HCT116 (cell line): ENCODE data around the gene SLC5A2. TPM values are rescaled to one million over a fixed set of nuclear protein-coding genes. Genes with fewer than 3 reads are reported as not detected.

Experiments
- ATAC-seq: fragments of 200-7000 bp; cut with Tn5 transposase; 2 replicates; pipeline ENCODE4 v1.9.1; 2020; ENCODE audit warnings: mild to moderate bottlenecking, moderate library complexity
- BruUV-seq: library from RNA; stranded (reverse); fragments of 400-500 nt; replicated peaks from 2 replicates; lab custom pipeline; 2021; lab: Mats Ljungman, UMichigan
- CTCF ChIA-PET: fragments of 300-600 bp; sonication (Branson Sonifier 250); formaldehyde crosslinking; loops from one replicate; lab custom pipeline; 2021; ENCODE audit warnings: antibody characterized with exemption; lab: Charles Lee
- POLR2A ChIA-PET: fragments of 300-600, 350-600 bp; sonication (Branson Sonifier 250); formaldehyde crosslinking; loops from one replicate; lab custom pipeline; 2021; ENCODE audit warnings: antibody characterized with exemption; lab: Charles Lee
- RAD21 ChIA-PET, 2 experiments: fragments of 300-600 bp; sonication (Branson Sonifier 250); formaldehyde crosslinking; loops; one replicate each; lab custom pipeline; 2023; ENCODE audit warnings: low total read pairs in 2 of 2; ENCODE audit not compliant: uncharacterized antibody in 2 of 2, unreplicated experiment in 2 of 2, low non-redundant PET in 1 of 2; lab: Charles Lee
- DNase-seq: peaks from one replicate; pipeline ENCODE4 v3.0.0-alpha.2; 2010; ENCODE audit warnings: low read depth, low spot score
- H2AFZ ChIP-seq: fragments of 200-600 bp; shearing (Covaris generic), sonication (generic); 2 replicates; pipeline ENCODE4 v1.6.1; 2017; ENCODE audit warnings: low read depth, mixed run types, mixed read lengths, antibody characterized with exemption, low read length; ENCODE audit not compliant: poor library complexity, severe bottlenecking
- H3K27ac ChIP-seq: 2 replicates; pipeline ENCODE4 v1.5.1; 2012; ENCODE audit warnings: low read depth, low read length
- H3K27me3 ChIP-seq: fragments of 200-600 bp; sonication (generic); 2 replicates; pipeline ENCODE4 v1.6.1; 2016; ENCODE audit warnings: mixed run types, low read length, mixed read lengths; ENCODE audit not compliant: insufficient read depth
- H3K36me3 ChIP-seq, 2 experiments: fragments of 200-500 bp in 1 of 2; fragments of 200-600 bp in 1 of 2; sonication (Bioruptor generic) in 1 of 2; sonication (generic) in 1 of 2; 2 replicates each; pipeline versions ENCODE4 v1.5.1 to v1.6.1; 2014 to 2016; ENCODE audit warnings: low read length in 2 of 2, inconsistent platforms in 1 of 2, mixed read lengths in 1 of 2, mixed run types in 1 of 2; ENCODE audit not compliant: insufficient read depth in 2 of 2, control insufficient read depth in 1 of 2
- H3K4me1 ChIP-seq, 2 experiments: fragments of 200-600 bp in 1 of 2; sonication (generic) in 1 of 2; 2 replicates each; pipeline versions ENCODE4 v1.5.1 to v1.6.1; 2012 to 2017; ENCODE audit warnings: low read length in 2 of 2, inconsistent platforms in 1 of 2, mild to moderate bottlenecking in 1 of 2, mixed read lengths in 1 of 2, mixed run types in 1 of 2, moderate library complexity in 1 of 2; ENCODE audit not compliant: insufficient read depth in 2 of 2, control insufficient read depth in 1 of 2
- H3K4me2 ChIP-seq: fragments of 200-600 bp; sonication (generic); 2 replicates; pipeline ENCODE4 v1.6.1; 2017; ENCODE audit warnings: mixed run types, low read length, mixed read lengths
- H3K4me3 ChIP-seq, 2 experiments: fragments of 200-600 bp in 1 of 2; sonication (generic) in 1 of 2; replicated peaks in 1 of 2; 2 replicates each; pipeline ENCODE4 v1.5.1; 2011 to 2016; ENCODE audit warnings: low read length in 2 of 2, control low read depth in 1 of 2, low read depth in 1 of 2, mild to moderate bottlenecking in 1 of 2, mixed read lengths in 1 of 2, mixed run types in 1 of 2
- H3K79me2 ChIP-seq: fragments of 200-600 bp; sonication (generic); 2 replicates; pipeline ENCODE4 v1.6.1; 2017; ENCODE audit warnings: mild to moderate bottlenecking, mixed run types, low read length, moderate library complexity, mixed read lengths; ENCODE audit not compliant: insufficient read depth
- H3K9ac ChIP-seq: fragments of 200-600 bp; sonication (generic); 2 replicates; pipeline ENCODE4 v1.6.1; 2016; ENCODE audit warnings: low read length, mixed read lengths
- H3K9me2 ChIP-seq: fragments of 200-600 bp; sonication (generic), shearing (Covaris generic); 2 replicates; pipeline ENCODE4 v1.6.1; 2017; ENCODE audit warnings: mixed run types, mild to moderate bottlenecking, moderate library complexity; ENCODE audit not compliant: insufficient read depth
- H3K9me3 ChIP-seq, 2 experiments: fragments of 200-500 bp in 1 of 2; fragments of 200-600 bp in 1 of 2; sonication (Bioruptor generic) in 1 of 2; sonication (generic) in 1 of 2; 2 replicates each; pipeline ENCODE4 v1.6.1; 2014 to 2017; ENCODE audit warnings: low read length in 2 of 2, mixed read lengths in 2 of 2, inconsistent platforms in 1 of 2, low read depth in 1 of 2, mild to moderate bottlenecking in 1 of 2, mixed run types in 1 of 2, moderate library complexity in 1 of 2; ENCODE audit not compliant: control insufficient read depth in 1 of 2, insufficient read depth in 1 of 2
- H4K20me1 ChIP-seq: fragments of 200-600 bp; sonication (generic), shearing (Covaris generic); 2 replicates; pipeline ENCODE4 v1.6.1; 2017; ENCODE audit warnings: mixed run types, mild to moderate bottlenecking, moderate library complexity; ENCODE audit not compliant: insufficient read depth
- ATF3 ChIP-seq: IDR thresholded peaks from 2 replicates; pipeline ENCODE4 v1.6.1; 2012
- CBX3 ChIP-seq: IDR thresholded peaks from 2 replicates; pipeline ENCODE4 v1.6.1; 2012; ENCODE audit warnings: low read depth
- CEBPB ChIP-seq: IDR thresholded peaks from 2 replicates; pipeline ENCODE4 v1.6.1; 2012; ENCODE audit warnings: low read depth
- CTCF ChIP-seq, 3 experiments: fragments of 200-600 bp in 1 of 3; sonication (generic) in 1 of 3; IDR thresholded peaks in 2 of 3; conservative IDR thresholded peaks in 1 of 3; 2 replicates each; pipeline ENCODE4 v1.5.1; 2012 to 2017; ENCODE audit warnings: low read depth in 2 of 3, low read length in 2 of 3, antibody characterized with exemption in 1 of 3, borderline replicate concordance in 1 of 3, control low read depth in 1 of 3, mild to moderate bottlenecking in 1 of 3, mixed read lengths in 1 of 3, mixed run types in 1 of 3, moderate library complexity in 1 of 3; ENCODE audit not compliant: insufficient read depth in 1 of 3
- EGR1 ChIP-seq: IDR thresholded peaks from 2 replicates; pipeline ENCODE4 v1.6.1; 2012; ENCODE audit warnings: low read depth
- ELF1 ChIP-seq: IDR thresholded peaks from 2 replicates; pipeline ENCODE4 v1.6.1; 2012; ENCODE audit warnings: low read depth, borderline replicate concordance
- EZH2 ChIP-seq: fragments of 200-600 bp; sonication (generic); IDR thresholded peaks from 2 replicates; pipeline ENCODE4 v1.6.1; 2017; ENCODE audit warnings: antibody characterized with exemption, mixed run types
- EZH2phosphoT487 ChIP-seq: fragments of 200-600 bp; IDR thresholded peaks from 2 replicates; pipeline ENCODE4 v1.6.1; 2018; ENCODE audit warnings: antibody characterized with exemption, borderline replicate concordance
- FOSL1 ChIP-seq: IDR thresholded peaks from 2 replicates; pipeline ENCODE4 v1.6.1; 2012; ENCODE audit warnings: low read depth
- JUND ChIP-seq: IDR thresholded peaks from 2 replicates; pipeline ENCODE4 v1.6.1; 2012
- MAX ChIP-seq: IDR thresholded peaks from 2 replicates; pipeline ENCODE4 v1.6.1; 2012
- POLR2A ChIP-seq: IDR thresholded peaks from 2 replicates; pipeline ENCODE4 v1.7.0; 2011; ENCODE audit warnings: borderline replicate concordance; ENCODE audit not compliant: insufficient read depth, insufficient read length; ENCODE audit errors: extremely low read depth
- POLR2AphosphoS5 ChIP-seq: IDR thresholded peaks from 2 replicates; pipeline ENCODE4 v1.6.1; 2011; ENCODE audit warnings: mild to moderate bottlenecking, low read depth, low read length, moderate library complexity
- RAD21 ChIP-seq: IDR thresholded peaks from 2 replicates; pipeline ENCODE4 v1.6.1; 2012; ENCODE audit warnings: low read depth, mild to moderate bottlenecking
- SRF ChIP-seq: IDR thresholded peaks from 2 replicates; pipeline ENCODE4 v1.6.1; 2012; ENCODE audit warnings: low read depth
- intact Hi-C: fragments of 100-400 bp; cut with micrococcal nuclease; formaldehyde crosslinking; loops from 2 replicates; pipeline ENCODE4 v1.10.0; 2022
- total RNA-seq: library from RNA; stranded (reverse); gene quantifications from one replicate; pipeline ENCODE4 v1.2.1, GENCODE V29; 2021; ENCODE audit not compliant: unreplicated experiment

Gene SLC5A2
- total RNA-seq, 1 experiment from 2014 or later: 0.10 TPM

- ChIA-PET CTCF (no interaction called here), RAD21 (no interaction called here), POLR2A (no interaction called here)
- Histone ChIP-seq H3K9me3 (no peaks in the 10 kb centered on the region), H3K27ac (no peak overlapping the region), H4K20me1 (no peaks in the 10 kb centered on the region), H3K9ac (no peak overlapping the region), H3K4me1 (no peaks in the 10 kb centered on the region), H3K4me3 (no peak overlapping the region), H3K79me2 (no peaks in the 10 kb centered on the region), H3K9me2 (no peaks in the 10 kb centered on the region), H3K27me3 (no peaks in the 10 kb centered on the region), H3K36me3 (peaks cover 3 to 5% of the 10 kb centered on the region in 2 experiments; a peak in 3 of 4 replicates), H2AFZ (no peak overlapping the region), H3K4me2 (no peak overlapping the region)
- ATAC-seq (no peak), DNase-seq (no peak)
- intact Hi-C loops: loop anchor here (10.0 kb wide), 1 partner anchor 375 kb away; the partner anchor contains the start of gene ZNF267
- TF ChIP-seq EZH2phosphoT487 (no peak), ATF3 (no peak), POLR2A (no peak), RAD21 (no peak), MAX (no peak), FOSL1 (no peak), CBX3 (no peak), SRF (no peak), JUND (no peak), CTCF (IDR thresholded peaks at IDR 0.05 in 2 of 3, conservative IDR thresholded peaks at IDR 0.05 in 1 of 3; ENCODE audit: borderline replicate concordance in 1 of 3, insufficient read depth in 1 of 3, low read depth in 2 of 3, low read length in 2 of 3) (no peak), POLR2AphosphoS5 (no peak), EZH2 (no peak), EGR1 (no peak), CEBPB (no peak), ELF1 (no peak)
- no TSS peak for BruUV-seq
These were observed 17.0 kb downstream of the SLC5A2 start for GRCh38 chr16:31499928-31500327.
